ENCODE data around the gene ABCC10.
"Not testable (repeated sequence)": the region's sequence is repeated elsewhere in the genome, so short reads cannot be mapped to it uniquely, and the experiment has no call there.

The ABCC10 gene

GRCh38 chr6:43451348-43451747 lies 24.0 kb downstream of the ABCC10 start:
- Histone ChIP-seq H3K4me1 (ENCODE audit: insufficient read depth, low read length) (peaks cover 4% of the 10 kb centered on the region), H3K4me3 (ENCODE audit: low read depth in 1 of 2, low read length in 2 of 2) (no peak overlapping the region), H3K9ac (ENCODE audit: low read length) (no peak overlapping the region), H3K27ac (ENCODE audit: low read depth, low read length) (no peak overlapping the region), H3K9me3 (ENCODE audit: low read length) (no peaks in the 10 kb centered on the region), H3K36me3 (ENCODE audit: insufficient read depth, low read length) (peaks cover 33% of the 10 kb centered on the region), H3K27me3 (ENCODE audit: control insufficient read depth in 1 of 2, insufficient read depth in 2 of 2, low read length in 2 of 2) (peaks cover 6 to 14% of the 10 kb centered on the region in 2 donors)

GRCh38 chr6:43451939-43452338 lies 24.6 kb downstream of the ABCC10 start:
- Histone ChIP-seq H3K9me3 (ENCODE audit: low read length) (no peaks in the 10 kb centered on the region), H3K36me3 (ENCODE audit: insufficient read depth, low read length) (peaks cover 31% of the 10 kb centered on the region), H3K4me1 (ENCODE audit: insufficient read depth, low read length) (peaks cover 4% of the 10 kb centered on the region), H3K4me3 (ENCODE audit: low read depth in 1 of 2, low read length in 2 of 2) (no peak overlapping the region), H3K9ac (ENCODE audit: low read length) (no peak overlapping the region), H3K27ac (ENCODE audit: low read depth, low read length) (no peak overlapping the region), H3K27me3 (ENCODE audit: control insufficient read depth in 1 of 2, insufficient read depth in 2 of 2, low read length in 2 of 2) (peaks cover 7 to 20% of the 10 kb centered on the region in 2 donors)

- H3K27me3 ChIP-seq (ENCODE audit: control insufficient read depth in 1 of 2, insufficient read depth in 2 of 2, low read length in 2 of 2): peaks cover 7 to 30% of the 10 kb centered on the region in 2 donors
- no peaks in the 10 kb centered on the region for H3K9me3 ChIP-seq (ENCODE audit: low read length)
- H3K9ac ChIP-seq (ENCODE audit: low read length): no peak overlapping the region
- H3K4me3 ChIP-seq (ENCODE audit: low read depth in 1 of 2, low read length in 2 of 2): no peak overlapping the region
- H3K36me3 ChIP-seq (ENCODE audit: insufficient read depth, low read length): peaks cover 22% of the 10 kb centered on the region
- no peak overlapping the region for H3K27ac ChIP-seq (ENCODE audit: low read depth, low read length)
- peaks cover 4% of the 10 kb centered on the region for H3K4me1 ChIP-seq (ENCODE audit: insufficient read depth, low read length)
Observed at GRCh38 chr6:43452896-43453295, 25.6 kb downstream of the ABCC10 start.

- no peak overlapping the region for H3K27ac ChIP-seq (ENCODE audit: low read depth, low read length)
- no peak overlapping the region for H3K4me3 ChIP-seq (ENCODE audit: low read depth in 1 of 2, low read length in 2 of 2)
Observed at GRCh38 chr6:43453831-43454230, 26.5 kb downstream of the ABCC10 start.

GRCh38 chr6:43454290-43454695 lies 27.0 kb downstream of the ABCC10 start:
- Histone ChIP-seq H3K27ac (ENCODE audit: low read depth, low read length) (no peak overlapping the region), H3K9ac (ENCODE audit: low read length) (no peak overlapping the region), H3K4me3 (ENCODE audit: low read depth in 1 of 2, low read length in 2 of 2) (no peak overlapping the region), H3K36me3 (ENCODE audit: insufficient read depth, low read length) (peaks cover 8% of the 10 kb centered on the region), H3K9me3 (ENCODE audit: low read length) (no peaks in the 10 kb centered on the region), H3K4me1 (ENCODE audit: insufficient read depth, low read length) (peaks cover 4% of the 10 kb centered on the region), H3K27me3 (ENCODE audit: control insufficient read depth in 1 of 2, insufficient read depth in 2 of 2, low read length in 2 of 2) (peaks cover 7 to 33% of the 10 kb centered on the region in 2 donors)

More at GRCh38 chr6:43453831-43454230, 26.5 kb downstream of the ABCC10 start:
- peaks cover 13% of the 10 kb centered on the region for H3K36me3 ChIP-seq (ENCODE audit: insufficient read depth, low read length)
- no peaks in the 10 kb centered on the region for H3K9me3 ChIP-seq (ENCODE audit: low read length)
- H3K9ac ChIP-seq (ENCODE audit: low read length): no peak overlapping the region
- H3K27me3 ChIP-seq (ENCODE audit: control insufficient read depth in 1 of 2, insufficient read depth in 2 of 2, low read length in 2 of 2): peaks cover 7 to 33% of the 10 kb centered on the region in 2 donors
- peaks cover 4% of the 10 kb centered on the region for H3K4me1 ChIP-seq (ENCODE audit: insufficient read depth, low read length)

- Histone ChIP-seq H3K36me3 (ENCODE audit: insufficient read depth, low read length) (peaks cover 2% of the 10 kb centered on the region), H3K9me3 (ENCODE audit: low read length) (no peaks in the 10 kb centered on the region), H3K4me3 (ENCODE audit: low read depth in 1 of 2, low read length in 2 of 2) (peak overlapping the region; percentile 35 to 47), H3K9ac (ENCODE audit: low read length) (no peak overlapping the region), H3K27me3 (ENCODE audit: control insufficient read depth in 1 of 2, insufficient read depth in 2 of 2, low read length in 2 of 2) (peaks cover 7 to 33% of the 10 kb centered on the region in 2 donors), H3K27ac (ENCODE audit: low read depth, low read length) (no peak overlapping the region), H3K4me1 (ENCODE audit: insufficient read depth, low read length) (peaks cover 4% of the 10 kb centered on the region)
Observed at GRCh38 chr6:43454696-43455530, 27.6 kb downstream of the ABCC10 start.

GRCh38 chr6:43455531-43456428 lies 28.4 kb downstream of the ABCC10 start, which contains the start of gene DLK2:
Gene DLK2, minus strand, starts transcription at chr6:43455548. Its CDS starts 723 bp downstream, at chr6:43454825.
- Histone ChIP-seq H3K9ac (ENCODE audit: low read length) (no peak within 1 kb of the TSS), H3K4me3 (ENCODE audit: low read depth in 1 of 2, low read length in 2 of 2) (peak within 1 kb of the TSS; percentile 35 to 47), H3K9me3 (ENCODE audit: low read length) (no peaks in the 10 kb centered on the region), H3K27ac (ENCODE audit: low read depth, low read length) (no peak within 1 kb of the TSS), H3K4me1 (ENCODE audit: insufficient read depth, low read length) (peaks cover 4% of the 10 kb centered on the region), H3K36me3 (ENCODE audit: insufficient read depth, low read length) (no peaks in the 10 kb centered on the region), H3K27me3 (ENCODE audit: control insufficient read depth in 1 of 2, insufficient read depth in 2 of 2, low read length in 2 of 2) (peaks cover 7 to 33% of the 10 kb centered on the region in 2 donors)

GRCh38 chr6:43457643-43458042 lies 30.3 kb downstream of the ABCC10 start:
- Histone ChIP-seq H3K4me3 (ENCODE audit: low read depth in 1 of 2, low read length in 2 of 2) (no peak overlapping the region), H3K9me3 (ENCODE audit: low read length) (no peaks in the 10 kb centered on the region), H3K9ac (ENCODE audit: low read length) (no peak overlapping the region), H3K36me3 (ENCODE audit: insufficient read depth, low read length) (no peaks in the 10 kb centered on the region), H3K27me3 (ENCODE audit: control insufficient read depth in 1 of 2, insufficient read depth in 2 of 2, low read length in 2 of 2) (peaks cover 7 to 33% of the 10 kb centered on the region in 2 donors), H3K4me1 (ENCODE audit: insufficient read depth, low read length) (peaks cover 4% of the 10 kb centered on the region), H3K27ac (ENCODE audit: low read depth, low read length) (no peak overlapping the region)

GRCh38 chr6:43458154-43458553 lies 30.8 kb downstream of the ABCC10 start:
- not testable (repeated sequence) for H3K36me3 ChIP-seq (ENCODE audit: insufficient read depth, low read length); H3K9ac ChIP-seq (ENCODE audit: low read length); H3K4me1 ChIP-seq (ENCODE audit: insufficient read depth, low read length); H3K9me3 ChIP-seq (ENCODE audit: low read length); H3K27ac ChIP-seq (ENCODE audit: low read depth, low read length); H3K4me3 ChIP-seq (ENCODE audit: low read depth in 1 of 2, low read length in 2 of 2)
- peaks cover 7 to 33% of the 10 kb centered on the region in 2 donors for H3K27me3 ChIP-seq (ENCODE audit: control insufficient read depth in 1 of 2, insufficient read depth in 2 of 2, low read length in 2 of 2)

- no peak overlapping the region for H3K9ac ChIP-seq (ENCODE audit: low read length)
- no peak overlapping the region for H3K4me3 ChIP-seq (ENCODE audit: low read depth in 1 of 2, low read length in 2 of 2)
- peaks cover 4% of the 10 kb centered on the region for H3K4me1 ChIP-seq (ENCODE audit: insufficient read depth, low read length)
- H3K36me3 ChIP-seq (ENCODE audit: insufficient read depth, low read length): no peaks in the 10 kb centered on the region
- no peaks in the 10 kb centered on the region for H3K9me3 ChIP-seq (ENCODE audit: low read length)
- H3K27me3 ChIP-seq (ENCODE audit: control insufficient read depth in 1 of 2, insufficient read depth in 2 of 2, low read length in 2 of 2): peaks cover 7 to 33% of the 10 kb centered on the region in 2 donors
- H3K27ac ChIP-seq (ENCODE audit: low read depth, low read length): no peak overlapping the region
Observed at GRCh38 chr6:43459535-43459934, 32.2 kb downstream of the ABCC10 start.

GRCh38 chr6:43460032-43460431 lies 32.7 kb downstream of the ABCC10 start:
- Histone ChIP-seq H3K27me3 (ENCODE audit: control insufficient read depth in 1 of 2, insufficient read depth in 2 of 2, low read length in 2 of 2) (peaks cover 7 to 28% of the 10 kb centered on the region in 2 donors), H3K4me3 (ENCODE audit: low read depth in 1 of 2, low read length in 2 of 2) (no peak overlapping the region)

More at GRCh38 chr6:43460032-43460431, 32.7 kb downstream of the ABCC10 start:
- no peaks in the 10 kb centered on the region for H3K9me3 ChIP-seq (ENCODE audit: low read length)
- no peak overlapping the region for H3K9ac ChIP-seq (ENCODE audit: low read length)
- H3K36me3 ChIP-seq (ENCODE audit: insufficient read depth, low read length): no peaks in the 10 kb centered on the region
- no peak overlapping the region for H3K27ac ChIP-seq (ENCODE audit: low read depth, low read length)
- H3K4me1 ChIP-seq (ENCODE audit: insufficient read depth, low read length): peaks cover under 1% of the 10 kb centered on the region

Data from muscle layer of colon (tissue), 2 donors.